HG03159 (cell line): ENCODE measurements around the gene ADCY2.

Source experiments
- ATAC-seq: cut with Tn5 transposase; IDR thresholded peaks from one replicate; pipeline ENCODE4 v1.9.1; 2021; ENCODE audit warnings: mild to moderate bottlenecking, moderate library complexity; ENCODE audit not compliant: unreplicated experiment

ADCY2 gene

DNA sequence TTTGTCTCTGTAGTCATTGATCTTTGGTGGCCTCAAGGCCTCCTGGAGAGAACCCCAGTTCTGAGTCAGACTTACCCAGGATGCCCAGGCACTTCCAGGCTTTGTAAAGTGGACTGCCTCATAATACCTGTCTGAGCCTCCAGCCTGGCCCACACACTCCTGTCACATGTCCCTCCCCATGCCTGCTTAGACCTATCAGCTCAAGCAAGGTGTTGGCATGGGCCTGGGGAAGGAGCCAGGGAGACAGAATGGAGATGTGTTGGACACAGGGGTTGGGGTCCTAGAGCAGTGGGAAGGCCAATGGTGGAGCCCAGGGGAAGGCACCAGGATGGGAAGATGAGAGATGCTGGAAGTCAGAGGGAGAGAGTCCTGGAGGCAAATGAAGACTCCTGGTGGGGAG is 318.8 kb downstream of the ADCY2 start:
- no peak for ATAC-seq

GRCh38 chr5:7717691-7718090 is 321.8 kb downstream of the ADCY2 start:
- no peak for ATAC-seq

- no peak for ATAC-seq
These were observed 332.1 kb downstream of the ADCY2 start for GRCh38 chr5:7728076-7728475.

DNA sequence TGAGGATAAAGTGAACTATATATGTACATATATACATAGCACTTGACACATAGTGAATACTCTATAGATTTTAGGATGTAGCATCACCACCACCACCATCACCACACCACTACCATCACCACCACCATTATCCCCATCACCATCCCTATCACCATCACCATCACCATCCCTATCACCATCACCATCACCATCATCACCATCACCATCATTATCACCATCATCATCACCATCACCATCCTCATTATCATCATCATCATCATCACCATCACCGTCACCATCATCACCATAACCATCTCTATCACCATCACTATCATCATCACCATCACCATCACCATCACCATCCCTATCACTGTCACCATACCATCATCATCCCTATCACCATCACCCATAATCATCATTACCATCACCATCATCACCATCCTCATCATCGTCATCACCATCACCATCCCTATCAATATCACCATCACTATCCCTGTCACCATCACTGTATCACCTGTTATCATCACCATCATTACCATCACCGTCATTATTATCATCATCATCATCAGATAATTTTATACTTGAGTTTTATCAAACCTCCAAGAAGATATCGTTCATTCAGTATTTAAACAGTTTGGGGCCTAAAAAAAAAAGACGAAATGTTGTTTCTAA is 345.6 kb downstream of the ADCY2 start:
- no peak for ATAC-seq

GRCh38 chr5:7742241-7742656 is 346.3 kb downstream of the ADCY2 start:
- ATAC-seq = no peak

GRCh38 chr5:7745882-7746610 is 350.1 kb downstream of the ADCY2 start:
- peak; percentile 51 for ATAC-seq

GRCh38 chr5:7747728-7748127 is 351.8 kb downstream of the ADCY2 start:
- no peak for ATAC-seq

- no peak for ATAC-seq
These were observed 353.7 kb downstream of the ADCY2 start for GRCh38 chr5:7749626-7750025.

- no peak for ATAC-seq
These were observed 355.9 kb downstream of the ADCY2 start for GRCh38 chr5:7751874-7752273.

GRCh38 chr5:7753181-7753580 is 357.2 kb downstream of the ADCY2 start:
- ATAC-seq = no peak

- no peak for ATAC-seq
These were observed 357.7 kb downstream of the ADCY2 start for GRCh38 chr5:7753596-7753995.

- ATAC-seq = no peak
These were observed 358.6 kb downstream of the ADCY2 start for GRCh38 chr5:7754490-7754889.

- ATAC-seq = peak; percentile 84
These were observed 359.2 kb downstream of the ADCY2 start for GRCh38 chr5:7754997-7755596.

DNA sequence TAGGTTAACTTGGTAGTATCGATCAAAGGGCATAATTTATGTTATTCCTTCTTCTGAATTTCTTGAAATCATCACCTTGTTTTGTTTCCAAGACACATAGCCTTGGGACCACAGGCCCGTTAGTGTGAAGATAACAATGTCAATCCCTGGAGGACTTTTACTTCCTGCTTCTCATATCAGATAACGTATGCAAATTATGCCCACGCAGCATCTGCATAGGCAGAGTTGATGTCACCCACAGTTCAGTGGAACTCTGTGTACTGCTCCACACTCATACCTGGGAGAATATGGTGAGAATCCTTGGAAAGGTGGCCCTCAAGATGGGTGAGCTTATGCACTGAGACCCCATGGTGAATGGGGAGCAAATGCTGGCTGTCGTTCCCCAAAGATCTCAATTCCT is 360.0 kb downstream of the ADCY2 start:
- ATAC-seq = no peak

DNA sequence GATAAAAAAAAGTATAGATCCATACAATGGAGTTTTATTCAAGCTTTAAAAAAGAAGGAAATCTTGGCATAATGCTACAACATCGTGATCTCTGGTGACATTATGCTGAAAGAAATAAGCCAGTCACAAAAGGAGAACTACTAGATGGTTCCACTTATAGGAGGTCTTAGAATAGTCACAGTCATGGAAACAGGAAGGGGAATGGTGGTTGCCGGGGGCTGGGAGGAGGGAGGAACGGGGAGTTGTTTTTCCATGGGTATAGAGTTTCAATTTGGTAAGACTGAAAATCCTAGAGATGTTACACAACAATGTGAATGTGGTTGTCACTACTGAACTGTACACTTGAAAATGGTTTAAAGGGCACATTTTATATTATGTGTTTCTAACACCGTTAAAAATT is 360.5 kb downstream of the ADCY2 start:
- no peak for ATAC-seq

DNA sequence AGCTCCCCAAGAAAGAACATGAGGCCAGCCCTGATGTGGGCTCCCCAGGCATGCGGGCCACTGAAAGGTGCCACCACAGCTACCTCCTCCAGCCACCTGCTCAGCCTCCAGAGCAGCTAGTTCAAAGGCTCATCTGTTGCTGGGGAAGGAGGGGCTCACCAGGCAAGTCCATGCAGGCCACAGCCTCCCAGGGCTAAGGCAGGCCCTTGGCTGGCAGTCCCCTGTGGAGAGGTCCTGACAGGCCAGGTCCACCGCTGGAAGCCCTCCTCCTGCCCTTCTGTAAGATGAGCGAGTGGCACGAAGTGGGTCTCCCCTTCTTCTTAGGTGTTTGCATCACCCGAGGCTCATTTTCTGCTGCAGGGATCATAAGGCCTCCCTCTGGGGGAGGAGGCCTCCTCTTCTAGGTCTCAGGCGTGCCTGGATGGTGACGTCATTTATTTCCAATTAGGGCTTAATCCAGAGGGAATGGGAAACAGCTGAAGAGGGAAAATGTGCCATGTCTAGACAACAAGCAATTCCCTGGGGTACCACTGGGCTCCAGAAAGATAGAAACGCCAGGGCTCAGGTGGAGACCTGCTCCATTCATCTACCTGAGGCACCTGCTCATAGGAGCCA is 363.4 kb downstream of the ADCY2 start:
- ATAC-seq = no peak

- no peak for ATAC-seq
These were observed 364.1 kb downstream of the ADCY2 start for GRCh38 chr5:7759951-7760580.

DNA sequence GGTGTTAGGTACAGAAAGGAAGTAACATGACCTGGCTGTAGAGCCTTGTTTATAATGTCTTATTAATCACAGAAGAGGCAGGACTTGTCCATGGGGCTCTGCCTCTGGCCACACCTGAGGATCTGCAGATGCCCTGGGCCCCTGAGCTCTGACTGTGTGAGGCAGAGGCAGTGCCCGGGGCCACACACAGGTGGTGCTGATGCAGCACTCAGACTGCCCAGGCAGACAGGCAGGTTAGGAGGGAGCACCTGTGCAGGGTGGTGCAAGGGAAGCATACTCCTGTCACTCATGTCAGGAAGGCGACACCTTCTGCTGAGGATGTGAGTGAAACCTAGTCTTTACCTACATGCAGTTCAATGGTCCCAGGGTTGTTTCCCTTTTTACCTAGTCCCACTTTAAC is 366.3 kb downstream of the ADCY2 start:
- no peak for ATAC-seq

- no peak for ATAC-seq
These were observed 367.7 kb downstream of the ADCY2 start for GRCh38 chr5:7763621-7764072.

- ATAC-seq = no peak
These were observed 368.5 kb downstream of the ADCY2 start for GRCh38 chr5:7764452-7764851.

GRCh38 chr5:7770436-7770835 is 374.5 kb downstream of the ADCY2 start:
- ATAC-seq = no peak
